Mesothelial cell of epicardium (in vitro differentiated cells): ENCODE data around the gene HAND1. TPM values are rescaled to one million over a fixed set of nuclear protein-coding genes. Genes with fewer than 3 reads are reported as not detected.

Source experiments
- DNase-seq, 2 experiments: peaks; one replicate each; pipeline ENCODE4 v3.0.0; 2021; ENCODE audit warnings: low spot score in 2 of 2; ENCODE audit not compliant: unreplicated experiment in 2 of 2
- H3K27ac Mint-ChIP-seq: 2 replicates; pipeline ENCODE4 v1.8.0; 2021; ENCODE audit warnings: mixed read lengths
- H3K27me3 Mint-ChIP-seq: 2 replicates; pipeline ENCODE4 v1.8.0; 2021; ENCODE audit warnings: low read depth, mixed read lengths
- H3K36me3 Mint-ChIP-seq: 2 replicates; pipeline ENCODE4 v1.8.0; 2021; ENCODE audit warnings: mixed read lengths
- H3K4me1 Mint-ChIP-seq: 2 replicates; pipeline ENCODE4 v1.8.0; 2021; ENCODE audit warnings: mixed read lengths
- H3K4me3 Mint-ChIP-seq: 2 replicates; pipeline ENCODE4 v1.8.0; 2021; ENCODE audit warnings: mild to moderate bottlenecking, moderate library complexity, mixed read lengths
- H3K9me3 Mint-ChIP-seq: 2 replicates; pipeline ENCODE4 v1.8.0; 2021; ENCODE audit warnings: mixed read lengths
- CTCF ChIP-seq: fragments of 200-600 bp; sonication (generic); IDR thresholded peaks from one replicate; pipeline ENCODE4 v1.5.0; 2021; ENCODE audit warnings: antibody characterized with exemption; ENCODE audit not compliant: unreplicated experiment
- total RNA-seq: library from RNA; stranded (reverse); gene quantifications from 3 replicates; pipeline ENCODE4 v1.2.1, GENCODE V29; 2021

Gene HAND1
- total RNA-seq, 1 donor from 2014 or later, result 16.9 TPM

- Mint-ChIP-seq H3K4me3 (no peak overlapping the region), H3K36me3 (no peaks in the 10 kb centered on the region), H3K4me1 (peaks cover 6% of the 10 kb centered on the region), H3K27ac (no peak overlapping the region), H3K27me3 (no peaks in the 10 kb centered on the region), H3K9me3 (no peaks in the 10 kb centered on the region)
- no peak for DNase-seq
- no peak for TF ChIP-seq CTCF
Measured at GRCh38 chr5:154511984-154512383, 34.0 kb upstream of the HAND1 start.

GRCh38 chr5:154509784-154510555 lies 31.9 kb upstream of the HAND1 start:
- Mint-ChIP-seq H3K36me3 (no peaks in the 10 kb centered on the region), H3K27me3 (no peaks in the 10 kb centered on the region), H3K9me3 (no peaks in the 10 kb centered on the region)

GRCh38 chr5:154508114-154508513 lies 30.1 kb upstream of the HAND1 start:
- Mint-ChIP-seq H3K27ac (no peak overlapping the region), H3K27me3 (no peaks in the 10 kb centered on the region), H3K9me3 (no peaks in the 10 kb centered on the region), H3K4me3 (no peak overlapping the region), H3K4me1 (peaks cover 10% of the 10 kb centered on the region), H3K36me3 (no peaks in the 10 kb centered on the region)
- TF ChIP-seq CTCF, result no peak
- DNase-seq, result no peak

More at GRCh38 chr5:154509784-154510555, 31.9 kb upstream of the HAND1 start:
- TF ChIP-seq CTCF, result no peak
- DNase-seq, result no peak
- no peak overlapping the region for H3K27ac Mint-ChIP-seq
- H3K4me3 Mint-ChIP-seq, result no peak overlapping the region
- peaks cover 10% of the 10 kb centered on the region for H3K4me1 Mint-ChIP-seq

- Mint-ChIP-seq H3K36me3 (no peaks in the 10 kb centered on the region), H3K27ac (no peak overlapping the region), H3K4me3 (no peak overlapping the region), H3K27me3 (no peaks in the 10 kb centered on the region), H3K9me3 (no peaks in the 10 kb centered on the region), H3K4me1 (peaks cover 10% of the 10 kb centered on the region)
- TF ChIP-seq CTCF, result no peak
- no peak for DNase-seq
Measured at GRCh38 chr5:154506716-154507080, 28.7 kb upstream of the HAND1 start.

GRCh38 chr5:154506049-154506715 lies 28.2 kb upstream of the HAND1 start:
- Mint-ChIP-seq H3K27me3 (no peaks in the 10 kb centered on the region), H3K9me3 (no peaks in the 10 kb centered on the region), H3K4me1 (peaks cover 10% of the 10 kb centered on the region), H3K27ac (no peak overlapping the region), H3K4me3 (no peak overlapping the region), H3K36me3 (no peaks in the 10 kb centered on the region)
- DNase-seq, result no peak
- no peak for TF ChIP-seq CTCF
